Measurements from ENCODE around the gene CEPT1.

CEPT1 gene

DNA sequence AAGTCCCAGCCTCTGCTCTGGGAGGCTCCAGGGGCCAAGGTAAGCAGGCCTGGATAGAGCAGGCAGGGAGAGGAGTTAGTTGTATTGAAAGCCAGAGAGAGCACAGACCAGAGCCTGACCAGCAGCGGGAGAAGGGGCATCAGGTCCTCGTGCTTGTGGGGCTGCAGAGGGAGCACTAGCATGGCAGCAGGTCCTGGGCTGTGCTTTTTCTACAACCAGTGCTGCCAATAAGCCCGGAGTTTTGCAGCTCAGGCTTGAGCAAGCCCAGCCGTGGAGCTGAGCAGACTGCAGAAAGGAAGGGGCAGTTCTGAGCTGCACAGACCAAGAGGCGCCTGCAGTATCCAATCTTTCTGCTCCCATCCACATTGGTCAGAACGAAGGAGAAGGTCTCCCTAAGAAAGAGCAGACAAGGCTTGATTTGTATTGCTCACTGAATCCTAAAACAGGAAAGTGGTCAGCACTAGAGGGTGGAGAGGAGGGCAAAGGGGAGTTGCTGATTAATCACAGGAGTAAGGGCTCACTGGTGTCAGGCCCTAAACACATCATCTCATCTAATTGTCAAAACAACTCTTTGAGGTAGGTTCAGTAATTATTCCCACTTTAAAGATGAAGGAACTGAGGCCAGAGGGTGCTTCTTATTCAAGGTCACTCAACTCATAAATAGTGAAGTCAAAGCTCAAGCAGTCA is 57.7 kb downstream of the CEPT1 start:
- no peak overlapping the region for H3K27ac ChIP-seq (ENCODE audit: low read length)
- H3K4me3 ChIP-seq (ENCODE audit: low read length), result no peak overlapping the region
- no peak overlapping the region for H3K9ac ChIP-seq (ENCODE audit: low read length)
- no peaks in the 10 kb centered on the region for H4K20me1 ChIP-seq (ENCODE audit: insufficient read depth, low read length)
- TF ChIP-seq CTCF (IDR thresholded peaks at IDR 0.05; ENCODE audit: low read depth, low read length) (peak; percentile 29), EZH2phosphoT487 (IDR thresholded peaks at IDR 0.05; ENCODE audit: low read depth) (no peak)
- no peak overlapping the region for H2AFZ ChIP-seq (ENCODE audit: low read depth, low read length)
- no peaks in the 10 kb centered on the region for H3K27me3 ChIP-seq (ENCODE audit: low read depth, low read length)
- H3K79me2 ChIP-seq (ENCODE audit: low read length), result no peaks in the 10 kb centered on the region
- H3K9me3 ChIP-seq (ENCODE audit: insufficient read depth, low read length), result no peaks in the 10 kb centered on the region
- peaks cover 14% of the 10 kb centered on the region for H3K4me1 ChIP-seq (ENCODE audit: low read length)
- H3K4me2 ChIP-seq (ENCODE audit: low read length), result no peak overlapping the region
- no peaks in the 10 kb centered on the region for H3K36me3 ChIP-seq (replicated peaks; ENCODE audit: low read depth, low read length)

- H3K4me3 ChIP-seq (ENCODE audit: low read length), result no peak overlapping the region
- H3K27me3 ChIP-seq (ENCODE audit: low read depth, low read length), result no peaks in the 10 kb centered on the region
- H3K9ac ChIP-seq (ENCODE audit: low read length), result no peak overlapping the region
- no peak overlapping the region for H3K4me2 ChIP-seq (ENCODE audit: low read length)
- no peak for TF ChIP-seq CTCF (IDR thresholded peaks at IDR 0.05; ENCODE audit: low read depth, low read length)
- TF ChIP-seq EZH2phosphoT487 (IDR thresholded peaks at IDR 0.05; ENCODE audit: low read depth), result no peak
- H3K9me3 ChIP-seq (ENCODE audit: insufficient read depth, low read length), result no peaks in the 10 kb centered on the region
- H3K4me1 ChIP-seq (ENCODE audit: low read length), result peaks cover 11% of the 10 kb centered on the region
- no peak overlapping the region for H3K27ac ChIP-seq (ENCODE audit: low read length)
- H2AFZ ChIP-seq (ENCODE audit: low read depth, low read length), result no peak overlapping the region
- no peaks in the 10 kb centered on the region for H4K20me1 ChIP-seq (ENCODE audit: insufficient read depth, low read length)
- H3K36me3 ChIP-seq (replicated peaks; ENCODE audit: low read depth, low read length), result no peaks in the 10 kb centered on the region
- no peaks in the 10 kb centered on the region for H3K79me2 ChIP-seq (ENCODE audit: low read length)
These were observed 58.8 kb downstream of the CEPT1 start for GRCh38 chr1:111198836-111199235.

DNA sequence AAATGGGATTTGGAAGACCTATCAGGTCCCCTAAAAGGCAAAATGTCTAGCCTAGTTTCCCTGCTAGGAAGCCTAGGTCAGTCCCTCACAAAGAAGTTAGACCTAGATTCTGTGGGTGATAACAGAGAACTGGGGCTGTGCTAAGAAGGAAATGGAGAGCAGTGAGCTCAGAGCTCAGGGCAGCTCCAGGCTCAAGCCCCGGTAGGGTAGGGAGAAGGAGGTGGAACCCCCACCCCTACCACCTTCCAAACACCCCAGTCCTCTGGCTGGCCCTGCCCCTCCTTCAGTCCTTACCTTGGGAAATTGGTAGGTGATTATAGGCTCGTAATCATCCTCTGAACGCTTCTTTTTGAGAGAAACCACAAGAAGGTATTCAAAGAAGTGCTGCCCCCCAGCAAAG is 59.3 kb downstream of the CEPT1 start:
- Histone ChIP-seq H3K9ac (ENCODE audit: low read length) (no peak overlapping the region), H3K9me3 (ENCODE audit: insufficient read depth, low read length) (no peaks in the 10 kb centered on the region), H2AFZ (ENCODE audit: low read depth, low read length) (no peak overlapping the region), H4K20me1 (ENCODE audit: insufficient read depth, low read length) (no peaks in the 10 kb centered on the region), H3K27me3 (ENCODE audit: low read depth, low read length) (no peaks in the 10 kb centered on the region), H3K4me1 (ENCODE audit: low read length) (peaks cover 8% of the 10 kb centered on the region), H3K4me3 (ENCODE audit: low read length) (no peak overlapping the region), H3K79me2 (ENCODE audit: low read length) (no peaks in the 10 kb centered on the region), H3K4me2 (ENCODE audit: low read length) (no peak overlapping the region), H3K27ac (ENCODE audit: low read length) (no peak overlapping the region), H3K36me3 (replicated peaks; ENCODE audit: low read depth, low read length) (no peaks in the 10 kb centered on the region)
- TF ChIP-seq EZH2phosphoT487 (IDR thresholded peaks at IDR 0.05; ENCODE audit: low read depth) (no peak), CTCF (IDR thresholded peaks at IDR 0.05; ENCODE audit: low read depth, low read length) (no peak)

GRCh38 chr1:111199881-111200801 is 60.1 kb downstream of the CEPT1 start, which contains the start of gene DENND2D:
DENND2D (minus strand) TSS chr1:111200646; CDS start chr1:111200459, 187 bp downstream.
- H2AFZ ChIP-seq (ENCODE audit: low read depth, low read length), result no peak within 1 kb of the TSS
- no peaks in the 10 kb centered on the region for H3K9me3 ChIP-seq (ENCODE audit: insufficient read depth, low read length)
- no peaks in the 10 kb centered on the region for H3K36me3 ChIP-seq (replicated peaks; ENCODE audit: low read depth, low read length)
- no peak within 1 kb of the TSS for H3K4me3 ChIP-seq (ENCODE audit: low read length)
- H4K20me1 ChIP-seq (ENCODE audit: insufficient read depth, low read length), result no peaks in the 10 kb centered on the region
- TF ChIP-seq CTCF (IDR thresholded peaks at IDR 0.05; ENCODE audit: low read depth, low read length) (no peak), EZH2phosphoT487 (IDR thresholded peaks at IDR 0.05; ENCODE audit: low read depth) (no peak)
- H3K27ac ChIP-seq (ENCODE audit: low read length), result no peak within 1 kb of the TSS
- H3K9ac ChIP-seq (ENCODE audit: low read length), result no peak within 1 kb of the TSS
- H3K27me3 ChIP-seq (ENCODE audit: low read depth, low read length), result no peaks in the 10 kb centered on the region
- H3K4me1 ChIP-seq (ENCODE audit: low read length), result peaks cover 15% of the 10 kb centered on the region
- no peaks in the 10 kb centered on the region for H3K79me2 ChIP-seq (ENCODE audit: low read length)
- no peak within 1 kb of the TSS for H3K4me2 ChIP-seq (ENCODE audit: low read length)
